MM.1S (cell line): ENCODE measurements around the gene MTSS2.

ENCODE experiments used
- EZH2phosphoT487 ChIP-seq: fragments of 300-600 bp; sonication (generic); IDR thresholded peaks from 2 replicates; pipeline ENCODE4 v1.6.1; 2018; ENCODE audit warnings: antibody characterized with exemption, low read length
- TF ChIP-seq, protein P1 (sequence below): fragments of 300-600 bp; sonication (generic); IDR thresholded peaks from 2 replicates; pipeline ENCODE4 v1.5.1; 2016; ENCODE audit warnings: antibody characterized with exemption, low read length, mixed read lengths

DNA sequence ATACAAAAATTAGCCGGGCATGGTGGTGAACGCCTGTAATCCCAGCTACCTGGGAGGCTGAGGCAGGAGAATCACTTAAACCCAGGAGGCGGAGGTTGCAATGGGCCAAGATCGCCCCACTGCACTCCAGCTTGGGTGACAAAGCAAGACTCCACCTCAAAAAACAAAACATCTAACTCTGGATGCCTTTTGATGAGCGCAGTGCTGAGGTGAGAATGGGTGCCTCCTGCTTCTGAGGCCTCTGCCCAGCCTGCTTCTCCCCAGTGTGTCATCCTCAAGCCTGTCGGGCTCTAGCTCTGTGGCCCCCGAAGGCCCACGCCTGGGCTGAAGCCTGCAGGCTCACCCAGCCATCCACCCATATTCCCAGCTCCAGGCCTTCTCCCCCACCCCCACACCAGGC, 10.5 kb upstream of the MTSS2 start:
- TF ChIP-seq, protein P1, sequence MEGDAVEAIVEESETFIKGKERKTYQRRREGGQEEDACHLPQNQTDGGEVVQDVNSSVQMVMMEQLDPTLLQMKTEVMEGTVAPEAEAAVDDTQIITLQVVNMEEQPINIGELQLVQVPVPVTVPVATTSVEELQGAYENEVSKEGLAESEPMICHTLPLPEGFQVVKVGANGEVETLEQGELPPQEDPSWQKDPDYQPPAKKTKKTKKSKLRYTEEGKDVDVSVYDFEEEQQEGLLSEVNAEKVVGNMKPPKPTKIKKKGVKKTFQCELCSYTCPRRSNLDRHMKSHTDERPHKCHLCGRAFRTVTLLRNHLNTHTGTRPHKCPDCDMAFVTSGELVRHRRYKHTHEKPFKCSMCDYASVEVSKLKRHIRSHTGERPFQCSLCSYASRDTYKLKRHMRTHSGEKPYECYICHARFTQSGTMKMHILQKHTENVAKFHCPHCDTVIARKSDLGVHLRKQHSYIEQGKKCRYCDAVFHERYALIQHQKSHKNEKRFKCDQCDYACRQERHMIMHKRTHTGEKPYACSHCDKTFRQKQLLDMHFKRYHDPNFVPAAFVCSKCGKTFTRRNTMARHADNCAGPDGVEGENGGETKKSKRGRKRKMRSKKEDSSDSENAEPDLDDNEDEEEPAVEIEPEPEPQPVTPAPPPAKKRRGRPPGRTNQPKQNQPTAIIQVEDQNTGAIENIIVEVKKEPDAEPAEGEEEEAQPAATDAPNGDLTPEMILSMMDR = no peak
- no peak for TF ChIP-seq EZH2phosphoT487
